MCF 10A (cell line): ENCODE results near the gene RCAN2. TPM values are rescaled to one million over a fixed set of nuclear protein-coding genes. Genes with fewer than 3 reads are reported as not detected.

Experiments used
- BruUV-seq: library from RNA; stranded (reverse); fragments of 400-500 nt; replicated peaks from 2 replicates; lab custom pipeline; 2021; lab: Mats Ljungman, UMichigan
- CTCF ChIA-PET: fragments of 300-600 bp; sonication (Branson Sonifier 250); formaldehyde crosslinking; extraction: SDS; loops from one replicate; lab custom pipeline; 2021; ENCODE audit warnings: antibody characterized with exemption, inconsistent platforms; lab: Yijun Ruan, JAX
- POLR2A ChIA-PET: fragments of 300-600, 350-650 bp; sonication (Branson Sonifier 250); formaldehyde crosslinking; extraction: SDS; loops from one replicate; lab custom pipeline; 2020; ENCODE audit warnings: antibody characterized with exemption, inconsistent platforms; lab: Yijun Ruan, JAX
- DNase-seq: peaks from one replicate; pipeline ENCODE4 v3.0.0-alpha.2; 2018; ENCODE audit not compliant: unreplicated experiment
- H3K27ac Mint-ChIP-seq: one replicate; pipeline ENCODE4 v1.8.0; 2022; ENCODE audit warnings: mild to moderate bottlenecking, low read depth, mixed read lengths; ENCODE audit not compliant: unreplicated experiment
- H3K27me3 Mint-ChIP-seq: one replicate; pipeline ENCODE4 v1.8.0; 2022; ENCODE audit warnings: mixed read lengths; ENCODE audit not compliant: insufficient read depth, unreplicated experiment
- H3K36me3 Mint-ChIP-seq: one replicate; pipeline ENCODE4 v1.8.0; 2022; ENCODE audit warnings: mild to moderate bottlenecking, moderate library complexity, mixed read lengths; ENCODE audit not compliant: insufficient read depth, unreplicated experiment
- H3K4me1 Mint-ChIP-seq: one replicate; pipeline ENCODE4 v1.8.0; 2022; ENCODE audit warnings: mixed read lengths; ENCODE audit not compliant: insufficient read depth, unreplicated experiment
- H3K4me3 Mint-ChIP-seq: one replicate; pipeline ENCODE4 v1.8.0; 2022; ENCODE audit warnings: mild to moderate bottlenecking, moderate library complexity, mixed read lengths; ENCODE audit not compliant: unreplicated experiment
- H3K9me3 Mint-ChIP-seq: one replicate; pipeline ENCODE4 v1.8.0; 2022; ENCODE audit warnings: mixed read lengths; ENCODE audit not compliant: unreplicated experiment
- CTCF ChIP-seq: fragments of 200-600 bp; IDR thresholded peaks from one replicate; pipeline ENCODE4 v1.8.0; 2022; ENCODE audit warnings: antibody characterized with exemption, mild to moderate bottlenecking; ENCODE audit not compliant: unreplicated experiment
- intact Hi-C: fragments of 100-400 bp; cut with micrococcal nuclease; formaldehyde crosslinking; loops from 2 replicates; pipeline ENCODE4 v1.14.1; 2022
- total RNA-seq: library from RNA; stranded (reverse); gene quantifications from 2 replicates; pipeline ENCODE4 v1.2.3, GENCODE V29; 2022

Gene RCAN2
- total RNA-seq, 1 experiment from 2014 or later = 0.09 TPM

DNA sequence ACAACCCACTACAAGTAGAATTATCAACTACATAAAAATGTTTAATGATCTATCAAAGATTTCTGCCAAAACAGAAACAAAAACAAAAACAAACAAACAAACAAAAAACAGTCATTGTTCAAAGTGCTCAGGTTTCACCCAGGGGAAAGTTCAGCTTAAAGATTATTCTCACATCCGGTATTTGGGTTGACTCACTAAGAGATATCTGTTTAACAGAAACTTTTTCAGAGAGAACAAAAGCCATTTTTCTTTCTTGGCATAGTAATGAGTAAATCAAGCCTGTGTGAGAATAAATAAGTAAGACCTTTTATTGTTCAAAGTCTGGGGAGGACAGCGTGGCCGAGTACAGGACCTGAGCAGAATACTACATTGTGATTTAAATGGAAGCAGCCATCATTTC, 143.6 kb downstream of the RCAN2 start:
- ChIA-PET POLR2A (no interaction called here), CTCF (no interaction called here)
- BruUV-seq = no TSS peak
- DNase-seq = no peak
- Mint-ChIP-seq H3K27me3 (peaks cover 20% of the 10 kb centered on the region), H3K4me1 (no peaks in the 10 kb centered on the region), H3K4me3 (no peak overlapping the region), H3K36me3 (no peaks in the 10 kb centered on the region), H3K9me3 (no peaks in the 10 kb centered on the region), H3K27ac (no peak overlapping the region)
- intact Hi-C loops = no loop called here
- no peak for TF ChIP-seq CTCF

GRCh38 chr6:46340246-46340645, 151.0 kb downstream of the RCAN2 start:
- ChIA-PET POLR2A (no interaction called here), CTCF (no interaction called here)
- H3K4me3 Mint-ChIP-seq = no peak overlapping the region
- BruUV-seq = no TSS peak
- H3K9me3 Mint-ChIP-seq = no peaks in the 10 kb centered on the region
- H3K4me1 Mint-ChIP-seq = no peaks in the 10 kb centered on the region
- H3K27me3 Mint-ChIP-seq = peaks cover 24% of the 10 kb centered on the region
- H3K36me3 Mint-ChIP-seq = no peaks in the 10 kb centered on the region
- no peak overlapping the region for H3K27ac Mint-ChIP-seq
- TF ChIP-seq CTCF = no peak
- intact Hi-C loops = no loop called here
- DNase-seq = no peak

- no peak overlapping the region for H3K4me3 Mint-ChIP-seq
- H3K27me3 Mint-ChIP-seq = peaks cover 24% of the 10 kb centered on the region
- ChIA-PET POLR2A (no interaction called here), CTCF (no interaction called here)
- no peak for DNase-seq
- H3K4me1 Mint-ChIP-seq = no peaks in the 10 kb centered on the region
- H3K36me3 Mint-ChIP-seq = no peaks in the 10 kb centered on the region
- no peak for TF ChIP-seq CTCF
- H3K27ac Mint-ChIP-seq = no peak overlapping the region
- no peaks in the 10 kb centered on the region for H3K9me3 Mint-ChIP-seq
- intact Hi-C loops = no loop called here
- BruUV-seq = no TSS peak
These were observed 153.1 kb downstream of the RCAN2 start for GRCh38 chr6:46338131-46338530.

DNA sequence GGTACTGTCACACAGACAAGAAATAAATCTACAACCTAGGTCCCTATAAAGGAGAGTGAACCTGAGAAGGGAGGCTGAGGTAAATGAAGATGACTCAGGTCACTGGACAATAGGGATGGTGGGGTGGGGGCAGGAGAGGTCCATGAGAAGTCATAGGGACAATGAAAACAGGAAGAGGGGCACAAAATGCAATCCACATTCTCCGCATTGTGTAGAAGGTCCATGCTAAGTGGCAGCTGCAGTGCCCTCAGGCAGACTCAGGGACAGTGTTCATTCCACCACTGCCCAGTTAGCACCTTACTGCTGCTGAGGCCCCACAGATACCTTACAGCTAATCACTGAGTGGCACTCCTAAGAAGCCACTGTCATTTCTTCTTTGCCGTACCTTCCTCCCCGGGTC, 156.8 kb downstream of the RCAN2 start:
- Mint-ChIP-seq H3K27ac (no peak overlapping the region), H3K36me3 (no peaks in the 10 kb centered on the region), H3K4me3 (no peak overlapping the region), H3K27me3 (peaks cover 26% of the 10 kb centered on the region), H3K4me1 (no peaks in the 10 kb centered on the region), H3K9me3 (no peaks in the 10 kb centered on the region)
- no peak for DNase-seq
- BruUV-seq = no TSS peak
- TF ChIP-seq CTCF = no peak
- ChIA-PET POLR2A (no interaction called here), CTCF (no interaction called here)
- intact Hi-C loops = no loop called here
